Measurements from ENCODE around the gene ACSS1.

GRCh38 chr20:24992487-24993205 lies 65.3 kb downstream of the ACSS1 start, which contains the start of gene APMAP:
- TF ChIP-seq, protein P1, sequence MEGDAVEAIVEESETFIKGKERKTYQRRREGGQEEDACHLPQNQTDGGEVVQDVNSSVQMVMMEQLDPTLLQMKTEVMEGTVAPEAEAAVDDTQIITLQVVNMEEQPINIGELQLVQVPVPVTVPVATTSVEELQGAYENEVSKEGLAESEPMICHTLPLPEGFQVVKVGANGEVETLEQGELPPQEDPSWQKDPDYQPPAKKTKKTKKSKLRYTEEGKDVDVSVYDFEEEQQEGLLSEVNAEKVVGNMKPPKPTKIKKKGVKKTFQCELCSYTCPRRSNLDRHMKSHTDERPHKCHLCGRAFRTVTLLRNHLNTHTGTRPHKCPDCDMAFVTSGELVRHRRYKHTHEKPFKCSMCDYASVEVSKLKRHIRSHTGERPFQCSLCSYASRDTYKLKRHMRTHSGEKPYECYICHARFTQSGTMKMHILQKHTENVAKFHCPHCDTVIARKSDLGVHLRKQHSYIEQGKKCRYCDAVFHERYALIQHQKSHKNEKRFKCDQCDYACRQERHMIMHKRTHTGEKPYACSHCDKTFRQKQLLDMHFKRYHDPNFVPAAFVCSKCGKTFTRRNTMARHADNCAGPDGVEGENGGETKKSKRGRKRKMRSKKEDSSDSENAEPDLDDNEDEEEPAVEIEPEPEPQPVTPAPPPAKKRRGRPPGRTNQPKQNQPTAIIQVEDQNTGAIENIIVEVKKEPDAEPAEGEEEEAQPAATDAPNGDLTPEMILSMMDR (IDR thresholded peaks at IDR 0.05), result peak in 1 of 6 experiments; percentile 1
- peak; percentile 90 to 96 for TF ChIP-seq POLR2A (IDR thresholded peaks at IDR 0.05)
